ENCODE measurements around the gene CAB39.

GRCh38 chr2:230772156-230772555 is 59.5 kb downstream of the CAB39 start:
- TF ChIP-seq RARB (CRISPR knock-in tag; IDR thresholded peaks at IDR 0.05) (no peak), GLIS3 (CRISPR knock-in tag; IDR thresholded peaks at IDR 0.05) (no peak)

Data from SK-N-SH treated with all-trans-retinoic acid at 6 μM for 48 hours (cell line).